ENCODE results near the gene RFT1.

- TF ChIP-seq CTCF (IDR thresholded peaks at IDR 0.05; ENCODE audit: low read depth, low read length), result no peak
- TF ChIP-seq EZH2phosphoT487 (IDR thresholded peaks at IDR 0.05; ENCODE audit: low read depth), result no peak
Measured at GRCh38 chr3:53062905-53063304, 67.3 kb downstream of the RFT1 start.

Data from OCI-LY3 (cell line).